HepG2 (cell line): ENCODE data around the gene IDUA.
"Not testable (repeated sequence)": the region's sequence is repeated elsewhere in the genome, so short reads cannot be mapped to it uniquely, and the experiment has no call there.

Experiments
- AFF4 ChIP-seq: sonication (generic); formaldehyde crosslinking; IDR thresholded peaks from 2 replicates; pipeline ENCODE4 v1.4.0; 2020; ENCODE audit warnings: missing genetic modification reagents
- JUND ChIP-seq: sonication (generic); formaldehyde crosslinking; IDR thresholded peaks from 2 replicates; pipeline ENCODE4 v1.8.0; 2022; ENCODE audit warnings: mild to moderate bottlenecking, missing genetic modification reagents
- NFIC ChIP-seq: IDR thresholded peaks from 2 replicates; pipeline ENCODE4 v1.6.1; 2012; ENCODE audit warnings: mild to moderate bottlenecking, low read length, inconsistent platforms
- RAD21 ChIP-seq: fragments of 450-650 bp; formaldehyde crosslinking; IDR thresholded peaks from 2 replicates; pipeline ENCODE4 v1.5.0; 2020; ENCODE audit warnings: mild to moderate bottlenecking
- REST ChIP-seq, 2 experiments: IDR thresholded peaks; 2 replicates each; pipeline ENCODE4 v1.6.1; 2011 to 2012; ENCODE audit warnings: low read length in 2 of 2, borderline replicate concordance in 1 of 2, low read depth in 1 of 2, mild to moderate bottlenecking in 1 of 2, moderate library complexity in 1 of 2
- RORA ChIP-seq: sonication (generic); formaldehyde crosslinking; IDR thresholded peaks from 2 replicates; pipeline ENCODE4 v1.5.0; 2020; ENCODE audit warnings: mild to moderate bottlenecking, missing genetic modification reagents, moderate library complexity
- TFE3 ChIP-seq: IDR thresholded peaks from 2 replicates; pipeline ENCODE4 v1.6.1; 2016
- ZBTB10 ChIP-seq: sonication (generic); formaldehyde crosslinking; IDR thresholded peaks from 2 replicates; pipeline ENCODE4 v1.4.0; 2020; ENCODE audit warnings: missing genetic modification reagents, borderline replicate concordance
- ZNF678 ChIP-seq: sonication (generic); formaldehyde crosslinking; IDR thresholded peaks from 2 replicates; pipeline ENCODE4 v1.4.0; 2020; ENCODE audit warnings: mild to moderate bottlenecking, missing genetic modification reagents

- TF ChIP-seq REST (IDR thresholded peaks at IDR 0.05; ENCODE audit: borderline replicate concordance in 1 of 2, low read depth in 1 of 2, low read length in 2 of 2); TFE3 (CRISPR knock-in tag); NFIC; ZBTB10 (CRISPR knock-in tag); AFF4 (CRISPR knock-in tag); JUND; ZNF678 (CRISPR knock-in tag); RORA (CRISPR knock-in tag); RAD21 (CRISPR knock-in tag): not testable (repeated sequence)
Measured at GRCh38 chr4:939508-939907, 47.3 kb upstream of the IDUA start.
